GM20000 (cell line): ENCODE data around the gene DEPP1.
"Not testable (repeated sequence)": the region's sequence is repeated elsewhere in the genome, so short reads cannot be mapped to it uniquely, and the experiment has no call there.

Experiments
- DNase-seq: peaks from one replicate; pipeline ENCODE4 v3.0.0; 2012; ENCODE audit warnings: low spot score
- CTCF ChIP-seq: IDR thresholded peaks from 2 replicates; pipeline ENCODE4 v1.5.1; 2012; ENCODE audit warnings: mild to moderate bottlenecking, control low read depth; ENCODE audit errors: extremely low read depth, missing control alignments

Gene DEPP1

GRCh38 chr10:44978570-44979280, at the start of gene DEPP1:
TSS of gene DEPP1 (minus strand) at chr10:44978809. CDS start at chr10:44978030, 779 bp downstream.
- DNase-seq = peak; percentile 63
- no peak for TF ChIP-seq CTCF

GRCh38 chr10:45023426-45023825, 44.8 kb upstream of the DEPP1 start:
- no peak for TF ChIP-seq CTCF
- no peak for DNase-seq

- no peak for TF ChIP-seq CTCF
- no peak for DNase-seq
Observed at GRCh38 chr10:45015590-45015989, 37.0 kb upstream of the DEPP1 start.

- not testable (repeated sequence) for DNase-seq
Observed at GRCh38 chr10:45014557-45014956, 35.9 kb upstream of the DEPP1 start.

GRCh38 chr10:45008524-45009161, 30.0 kb upstream of the DEPP1 start:
- TF ChIP-seq CTCF = peak; percentile 50
- DNase-seq = peak; percentile 70

- DNase-seq = no peak
- no peak for TF ChIP-seq CTCF
Observed at GRCh38 chr10:45006276-45007030, 27.8 kb upstream of the DEPP1 start.

- no peak for DNase-seq
- TF ChIP-seq CTCF = no peak
Observed at GRCh38 chr10:45005284-45005683, 26.7 kb upstream of the DEPP1 start.
